ENCODE data around the gene PAQR9.

GRCh38 chr3:143011705-143012104 is 48.2 kb upstream of the PAQR9 start:
- TF ChIP-seq FOXM1 (IDR thresholded peaks at IDR 0.05; ENCODE audit: low read depth) = no peak
- TF ChIP-seq CTCF (IDR thresholded peaks at IDR 0.05) = no peak

Measured in SK-N-SH (cell line).